ENCODE measurements around the gene CTNNA2. TPM values are rescaled to one million over a fixed set of nuclear protein-coding genes. Genes with fewer than 3 reads are reported as not detected.

CTNNA2 gene
- polyA plus RNA-seq, 1 experiment = not detected

GRCh38 chr2:79734518-79734917 is 221.7 kb downstream of the CTNNA2 start:
- no peak for DNase-seq (ENCODE audit: low read depth, low spot score)
- Histone ChIP-seq H3K4me3 (ENCODE audit: low read depth, low read length) (no peak overlapping the region), H3K27me3 (ENCODE audit: control insufficient read depth, insufficient read depth, low read length) (no peaks in the 10 kb centered on the region), H3K9me3 (ENCODE audit: control insufficient read depth, insufficient read depth, low read length) (no peaks in the 10 kb centered on the region), H3K27ac (ENCODE audit: low read depth, low read length) (no peak overlapping the region)
- ChIA-PET CTCF (no interaction called here), POLR2A (no interaction called here)
- TF ChIP-seq, protein P1, sequence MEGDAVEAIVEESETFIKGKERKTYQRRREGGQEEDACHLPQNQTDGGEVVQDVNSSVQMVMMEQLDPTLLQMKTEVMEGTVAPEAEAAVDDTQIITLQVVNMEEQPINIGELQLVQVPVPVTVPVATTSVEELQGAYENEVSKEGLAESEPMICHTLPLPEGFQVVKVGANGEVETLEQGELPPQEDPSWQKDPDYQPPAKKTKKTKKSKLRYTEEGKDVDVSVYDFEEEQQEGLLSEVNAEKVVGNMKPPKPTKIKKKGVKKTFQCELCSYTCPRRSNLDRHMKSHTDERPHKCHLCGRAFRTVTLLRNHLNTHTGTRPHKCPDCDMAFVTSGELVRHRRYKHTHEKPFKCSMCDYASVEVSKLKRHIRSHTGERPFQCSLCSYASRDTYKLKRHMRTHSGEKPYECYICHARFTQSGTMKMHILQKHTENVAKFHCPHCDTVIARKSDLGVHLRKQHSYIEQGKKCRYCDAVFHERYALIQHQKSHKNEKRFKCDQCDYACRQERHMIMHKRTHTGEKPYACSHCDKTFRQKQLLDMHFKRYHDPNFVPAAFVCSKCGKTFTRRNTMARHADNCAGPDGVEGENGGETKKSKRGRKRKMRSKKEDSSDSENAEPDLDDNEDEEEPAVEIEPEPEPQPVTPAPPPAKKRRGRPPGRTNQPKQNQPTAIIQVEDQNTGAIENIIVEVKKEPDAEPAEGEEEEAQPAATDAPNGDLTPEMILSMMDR (IDR thresholded peaks at IDR 0.05; ENCODE audit: low read depth, low read length) = no peak

GRCh38 chr2:79740879-79741443 is 228.1 kb downstream of the CTNNA2 start:
- H3K27ac ChIP-seq (ENCODE audit: low read depth, low read length) = no peak overlapping the region
- no peak overlapping the region for H3K4me3 ChIP-seq (ENCODE audit: low read depth, low read length)
- CTCF ChIA-PET = interaction anchor here (0.6 kb wide), 1 partner anchor 17 kb away, joined by 3 read pairs; no protein-coding TSS in a partner anchor
- POLR2A ChIA-PET = no interaction called here
- TF ChIP-seq, protein P1 (IDR thresholded peaks at IDR 0.05; ENCODE audit: low read depth, low read length) = no peak
- no peaks in the 10 kb centered on the region for H3K9me3 ChIP-seq (ENCODE audit: control insufficient read depth, insufficient read depth, low read length)
- no peak for DNase-seq (ENCODE audit: low read depth, low spot score)
- no peaks in the 10 kb centered on the region for H3K27me3 ChIP-seq (ENCODE audit: control insufficient read depth, insufficient read depth, low read length)

DNA sequence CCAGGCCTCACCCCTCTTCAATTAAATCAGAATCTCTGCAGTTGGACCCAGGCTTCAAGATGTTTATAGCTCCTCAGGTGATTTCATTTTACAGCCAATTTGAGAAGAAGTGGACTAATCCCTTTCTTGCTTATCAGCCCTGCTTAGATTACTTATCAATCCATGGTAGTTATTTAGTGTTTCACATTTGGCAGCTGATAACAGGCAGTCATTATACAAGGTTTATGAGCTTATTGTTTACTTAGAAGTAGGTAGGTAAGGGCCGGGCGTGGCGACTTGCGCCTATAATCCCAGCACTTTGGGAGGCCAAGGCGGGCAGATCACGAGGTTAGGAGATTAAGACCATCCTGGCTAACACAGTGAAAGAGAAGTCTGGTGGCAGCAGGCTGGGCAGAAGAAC is 237.5 kb downstream of the CTNNA2 start:
- H3K4me3 ChIP-seq (ENCODE audit: low read depth, low read length) = no peak overlapping the region
- H3K9me3 ChIP-seq (ENCODE audit: control insufficient read depth, insufficient read depth, low read length) = no peaks in the 10 kb centered on the region
- TF ChIP-seq, protein P1 (IDR thresholded peaks at IDR 0.05; ENCODE audit: low read depth, low read length) = no peak
- H3K27ac ChIP-seq (ENCODE audit: low read depth, low read length) = no peak overlapping the region
- DNase-seq (ENCODE audit: low read depth, low spot score) = no peak
- CTCF ChIA-PET = no interaction called here
- no peaks in the 10 kb centered on the region for H3K27me3 ChIP-seq (ENCODE audit: control insufficient read depth, insufficient read depth, low read length)
- POLR2A ChIA-PET = no interaction called here

GRCh38 chr2:79757526-79757925 is 244.7 kb downstream of the CTNNA2 start:
- CTCF ChIA-PET = no interaction called here
- Histone ChIP-seq H3K9me3 (ENCODE audit: control insufficient read depth, insufficient read depth, low read length) (no peaks in the 10 kb centered on the region), H3K4me3 (ENCODE audit: low read depth, low read length) (no peak overlapping the region), H3K27me3 (ENCODE audit: control insufficient read depth, insufficient read depth, low read length) (no peaks in the 10 kb centered on the region), H3K27ac (ENCODE audit: low read depth, low read length) (no peak overlapping the region)
- POLR2A ChIA-PET = no interaction called here
- no peak for DNase-seq (ENCODE audit: low read depth, low spot score)
- TF ChIP-seq, protein P1 (IDR thresholded peaks at IDR 0.05; ENCODE audit: low read depth, low read length) = no peak

DNA sequence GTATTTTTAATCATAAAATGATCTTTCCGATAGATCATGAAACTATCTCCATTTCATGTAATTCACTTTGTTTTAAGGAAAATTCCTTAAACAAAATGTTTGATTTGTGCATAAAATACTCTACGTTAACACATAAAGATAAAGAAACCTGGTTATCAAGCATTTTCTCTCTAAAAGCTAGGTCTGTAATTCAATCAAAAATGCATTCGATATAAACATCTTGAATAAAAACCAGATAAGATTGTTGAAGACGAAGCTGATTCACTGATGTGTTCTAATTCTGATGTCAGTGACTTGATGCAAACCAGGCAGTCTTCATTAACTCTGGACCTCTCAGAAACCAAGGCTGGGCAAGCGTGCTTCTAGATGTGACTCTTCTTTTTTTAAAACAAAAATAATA is 245.2 kb downstream of the CTNNA2 start:
- no peak overlapping the region for H3K27ac ChIP-seq (ENCODE audit: low read depth, low read length)
- ChIA-PET CTCF (no interaction called here), POLR2A (no interaction called here)

More for the DNA sequence above, 245.2 kb downstream of the CTNNA2 start:
- no peaks in the 10 kb centered on the region for H3K9me3 ChIP-seq (ENCODE audit: control insufficient read depth, insufficient read depth, low read length)
- DNase-seq (ENCODE audit: low read depth, low spot score) = no peak
- H3K27me3 ChIP-seq (ENCODE audit: control insufficient read depth, insufficient read depth, low read length) = no peaks in the 10 kb centered on the region
- no peak overlapping the region for H3K4me3 ChIP-seq (ENCODE audit: low read depth, low read length)
- TF ChIP-seq, protein P1 (IDR thresholded peaks at IDR 0.05; ENCODE audit: low read depth, low read length) = no peak
